Activated CD4-positive, alpha-beta T cell treated with anti-CD3 and anti-CD28 coated beads for 24 hours (primary cell): ENCODE measurements around the gene RNF34.

ENCODE experiments used
- DNase-seq, 2 donors: peaks; one replicate each; pipeline ENCODE4 v3.0.0-alpha.2; 2020; ENCODE audit warnings: low read depth in 2 of 2

Gene RNF34

GRCh38 chr12:121390856-121391255, 9.1 kb upstream of the RNF34 start:
- DNase-seq = no peak

GRCh38 chr12:121391619-121392324, 8.1 kb upstream of the RNF34 start:
- peak in 1 of 2 donors; percentile 6 for DNase-seq

DNA sequence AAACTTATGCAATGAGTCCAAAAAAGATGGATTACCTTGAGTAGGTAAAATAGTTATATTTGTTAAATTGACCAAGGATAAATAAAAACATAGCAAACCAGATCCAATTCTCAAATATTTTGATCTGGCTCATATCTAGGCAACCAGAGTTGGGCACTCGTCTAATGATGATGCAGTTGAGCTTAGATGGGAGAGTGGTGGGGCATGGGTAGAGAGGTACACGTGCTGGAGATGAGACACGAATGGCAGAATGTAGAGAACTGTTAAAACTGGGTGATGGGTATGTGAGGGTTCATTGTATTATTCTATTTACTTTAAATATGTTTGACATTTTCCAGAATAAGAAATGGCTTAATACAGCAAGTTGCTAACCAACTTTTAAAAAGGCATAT, 7.6 kb upstream of the RNF34 start:
- no peak for DNase-seq

DNA sequence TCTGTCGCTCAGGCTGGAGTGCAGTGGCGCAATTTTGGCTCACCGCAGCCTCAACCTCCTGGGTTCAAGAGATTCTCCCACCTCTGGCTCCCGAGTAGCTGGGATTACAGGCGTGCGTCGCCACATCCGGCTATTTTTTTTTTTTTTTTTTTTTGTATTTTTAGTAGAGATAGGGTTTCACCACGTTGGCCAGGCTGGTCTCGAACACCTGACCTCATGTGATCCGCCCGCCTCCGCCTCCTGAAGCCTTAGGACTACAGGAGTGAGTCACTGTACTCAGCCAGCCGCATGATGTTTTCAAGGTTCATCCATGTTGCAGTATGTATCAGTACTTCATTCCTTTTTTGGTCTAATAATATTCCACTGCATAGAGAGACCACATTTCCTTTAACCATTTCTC, 2.4 kb upstream of the RNF34 start:
- DNase-seq = no peak

- DNase-seq = no peak
Measured at GRCh38 chr12:121398355-121398754, 1.6 kb upstream of the RNF34 start.

GRCh38 chr12:121400332-121401139, 618 bp downstream of the RNF34 start:
- peak; percentile 42 to 53 for DNase-seq

DNA sequence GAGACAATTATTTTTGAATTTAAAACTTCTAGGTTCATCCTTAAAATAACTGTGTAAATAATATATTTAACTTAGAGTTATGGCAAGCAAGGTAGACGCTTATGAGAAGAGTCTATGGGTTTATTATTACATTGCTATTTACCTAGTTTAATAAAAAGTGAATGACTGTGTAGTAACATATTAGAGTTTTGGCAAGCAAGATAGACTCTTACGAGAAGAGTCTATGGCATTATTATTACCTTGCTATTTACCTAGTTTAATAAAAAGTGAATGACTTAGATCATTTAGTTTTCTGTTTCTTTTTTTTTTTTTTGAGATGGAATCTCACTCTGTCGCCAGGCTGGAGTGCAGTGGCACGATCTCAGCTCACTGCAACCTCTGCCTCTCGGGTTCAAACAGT, 3.8 kb downstream of the RNF34 start:
- no peak for DNase-seq

DNA sequence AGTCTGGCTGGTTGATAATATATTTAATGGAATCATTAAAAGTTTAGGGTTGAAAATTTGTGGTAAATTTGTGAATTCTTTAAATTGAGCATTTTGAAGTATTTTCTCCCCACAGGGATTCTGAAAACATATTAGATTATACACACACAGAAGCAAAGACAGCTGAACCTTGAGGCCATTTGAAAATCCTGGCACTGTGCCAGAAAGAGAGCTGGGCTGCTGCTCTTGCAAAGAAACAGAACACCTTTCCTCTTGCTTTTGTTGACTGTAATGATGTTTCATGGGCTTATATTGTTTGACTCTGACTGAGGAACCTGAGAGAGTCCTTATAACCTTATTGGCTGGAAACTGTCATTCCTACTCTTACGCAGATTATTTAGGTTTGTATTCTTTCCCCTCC, 4.8 kb downstream of the RNF34 start:
- DNase-seq = no peak

GRCh38 chr12:121405211-121405610, 5.3 kb downstream of the RNF34 start:
- DNase-seq = no peak

- DNase-seq = no peak
Measured at GRCh38 chr12:121413917-121414316, 14.0 kb downstream of the RNF34 start.

GRCh38 chr12:121417847-121418246, 17.9 kb downstream of the RNF34 start:
- DNase-seq = no peak

- no peak for DNase-seq
Measured at GRCh38 chr12:121420109-121420508, 20.2 kb downstream of the RNF34 start.

- DNase-seq = no peak
Measured at GRCh38 chr12:121423253-121423652, 23.3 kb downstream of the RNF34 start.

GRCh38 chr12:121423682-121424623, 24.0 kb downstream of the RNF34 start:
- DNase-seq = no peak

GRCh38 chr12:121424624-121424975, 24.7 kb downstream of the RNF34 start:
- DNase-seq = no peak

DNA sequence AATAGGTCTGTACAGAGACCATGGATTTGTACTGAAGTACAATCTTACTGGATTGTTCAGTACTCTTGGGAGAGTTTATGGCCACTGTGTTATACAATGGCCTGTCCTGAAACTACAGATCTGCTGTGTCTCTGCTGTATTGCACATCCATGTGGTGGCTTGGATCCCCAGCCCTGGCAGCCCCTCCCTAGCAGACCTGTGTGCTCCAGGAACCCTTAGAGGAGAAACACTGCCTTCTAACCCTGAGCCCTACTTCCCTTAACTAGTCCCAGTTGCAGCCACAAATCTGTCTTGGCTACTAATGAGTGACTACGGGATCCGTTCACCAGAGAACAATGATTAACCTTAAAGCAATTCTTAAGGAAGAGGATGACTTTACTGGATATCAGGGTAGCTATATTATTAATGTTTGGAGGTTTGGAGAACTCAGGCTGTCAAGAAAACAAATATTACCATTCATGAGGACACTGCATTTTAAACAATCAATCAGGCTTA, 27.7 kb downstream of the RNF34 start:
- no peak for DNase-seq

GRCh38 chr12:121428883-121429282, 29.0 kb downstream of the RNF34 start:
- no peak for DNase-seq

GRCh38 chr12:121430833-121431415, 31.0 kb downstream of the RNF34 start:
- no peak for DNase-seq

DNA sequence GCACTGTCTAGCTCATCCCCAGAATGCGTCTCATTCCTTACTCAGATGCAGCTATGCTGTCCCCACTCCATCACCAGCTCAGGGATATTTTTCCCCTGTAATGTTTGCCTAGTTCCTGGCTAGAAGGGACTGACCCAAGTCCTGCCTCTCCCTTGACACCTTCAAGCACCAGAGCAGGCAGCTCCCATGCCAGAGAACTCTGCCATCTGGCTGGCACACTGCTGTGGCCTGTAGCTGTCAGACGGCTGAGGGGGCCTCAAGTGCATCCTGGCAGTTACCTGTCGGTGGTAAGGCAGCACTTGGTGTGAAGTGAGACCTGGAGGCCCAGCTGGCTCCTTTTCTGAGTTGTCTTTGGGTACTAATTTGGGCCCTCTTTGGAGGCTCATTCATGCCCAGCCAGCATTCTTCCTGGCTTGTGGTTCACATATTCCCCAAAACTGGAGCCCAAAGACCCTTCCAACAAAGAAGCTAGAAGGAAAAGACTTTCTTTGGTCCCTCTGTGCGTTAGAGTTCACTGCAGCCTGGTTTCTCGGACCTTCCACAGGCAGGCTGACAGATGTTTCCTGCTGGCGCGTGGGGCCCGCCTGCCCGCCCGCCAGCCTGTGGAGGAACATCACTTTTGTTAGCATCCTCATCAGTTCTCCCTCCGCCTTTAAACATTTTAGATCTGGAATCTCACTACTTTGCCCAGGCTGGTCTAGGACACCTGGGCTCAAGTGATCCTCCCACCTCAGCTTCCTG, 33.0 kb downstream of the RNF34 start:
- DNase-seq = no peak

GRCh38 chr12:121436706-121437105, 36.8 kb downstream of the RNF34 start:
- no peak for DNase-seq

- DNase-seq = no peak
Measured at GRCh38 chr12:121438905-121439304, 39.0 kb downstream of the RNF34 start.
